ENCODE results near the gene PIP4K2B.

The PIP4K2B gene

GRCh38 chr17:38779965-38780752 lies 19.2 kb downstream of the PIP4K2B start:
- ATAC-seq (no peak), DNase-seq (no peak)

GRCh38 chr17:38777641-38778250 lies 21.6 kb downstream of the PIP4K2B start:
- no peak for DNase-seq
- ATAC-seq, result no peak

GRCh38 chr17:38773258-38773657 lies 26.1 kb downstream of the PIP4K2B start:
- ATAC-seq (no peak), DNase-seq (no peak)

DNA sequence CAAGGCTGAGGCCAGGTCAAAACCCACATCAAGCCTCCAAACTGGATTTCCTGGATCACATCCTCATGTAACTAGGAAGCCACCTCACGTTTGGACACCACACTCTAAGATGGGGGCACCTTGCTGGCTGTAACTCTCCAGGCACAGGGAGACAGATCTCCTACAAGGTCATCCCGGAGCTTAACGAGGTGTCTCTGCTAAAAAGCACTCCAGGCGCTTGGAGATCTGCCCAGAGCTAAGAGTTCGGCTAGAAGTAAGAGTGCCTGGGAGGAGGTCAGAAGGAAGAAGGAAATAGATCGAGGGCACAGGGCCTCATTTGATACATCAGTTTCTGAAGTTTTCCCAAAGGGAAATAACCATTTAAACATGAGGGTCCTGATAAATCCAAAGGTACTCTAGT lies 30.9 kb downstream of the PIP4K2B start:
- ATAC-seq (no peak), DNase-seq (no peak)

DNA sequence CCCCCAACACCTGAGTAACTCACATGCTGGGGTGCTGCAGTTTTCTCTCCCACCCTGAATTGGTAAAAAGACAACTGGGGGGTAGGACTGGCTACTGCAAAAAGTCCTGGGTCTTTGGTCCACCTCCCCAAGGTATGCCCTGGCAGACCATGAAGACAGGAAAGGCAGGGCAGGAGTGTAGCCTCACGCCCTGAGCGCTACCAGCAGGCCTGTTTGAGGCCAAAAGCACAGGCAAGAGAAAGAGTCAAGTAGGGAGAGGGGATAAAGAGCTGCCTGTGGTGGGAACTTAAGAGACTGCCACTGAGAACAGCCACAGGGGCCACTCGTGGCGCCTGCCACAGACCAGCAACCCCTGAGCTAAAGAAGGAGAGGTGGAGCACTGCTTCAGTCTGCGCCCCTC lies 33.0 kb downstream of the PIP4K2B start:
- DNase-seq (no peak), ATAC-seq (no peak)

- DNase-seq (no peak), ATAC-seq (no peak)
These were observed 37.1 kb downstream of the PIP4K2B start for GRCh38 chr17:38762231-38762630.

GRCh38 chr17:38761612-38762011 lies 37.7 kb downstream of the PIP4K2B start:
- ATAC-seq, result peak; percentile 32
- peak; percentile 43 for DNase-seq

DNA sequence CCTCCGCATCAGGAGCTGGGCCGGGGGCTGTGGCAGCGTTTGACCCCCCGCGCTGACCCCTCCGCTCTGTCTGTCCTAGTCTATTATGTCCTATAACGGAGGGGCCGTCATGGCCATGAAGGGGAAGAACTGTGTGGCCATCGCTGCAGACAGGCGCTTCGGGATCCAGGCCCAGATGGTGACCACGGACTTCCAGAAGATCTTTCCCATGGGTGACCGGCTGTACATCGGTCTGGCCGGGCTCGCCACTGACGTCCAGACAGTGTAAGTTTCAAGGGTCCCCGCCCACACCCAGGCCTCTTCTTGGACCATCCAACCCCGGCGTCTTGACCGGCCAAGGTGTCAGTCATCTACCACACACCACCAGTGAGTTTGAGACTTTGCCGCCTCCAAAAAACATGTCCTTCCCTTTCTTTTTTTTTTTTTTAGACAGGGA lies 46.3 kb downstream of the PIP4K2B start:
- DNase-seq, result no peak
- ATAC-seq, result no peak

GRCh38 chr17:38752308-38753070 lies 46.9 kb downstream of the PIP4K2B start, which contains the start of gene PSMB3:
Gene PSMB3, plus strand, starts transcription at chr17:38752741. Its CDS starts 86 bp downstream, at chr17:38752827.
- DNase-seq, result peak; percentile 96
- ATAC-seq, result peak; percentile 91

- DNase-seq (peak; percentile 87), ATAC-seq (peak; percentile 25)
These were observed 47.5 kb downstream of the PIP4K2B start for GRCh38 chr17:38751808-38752307.

DNA sequence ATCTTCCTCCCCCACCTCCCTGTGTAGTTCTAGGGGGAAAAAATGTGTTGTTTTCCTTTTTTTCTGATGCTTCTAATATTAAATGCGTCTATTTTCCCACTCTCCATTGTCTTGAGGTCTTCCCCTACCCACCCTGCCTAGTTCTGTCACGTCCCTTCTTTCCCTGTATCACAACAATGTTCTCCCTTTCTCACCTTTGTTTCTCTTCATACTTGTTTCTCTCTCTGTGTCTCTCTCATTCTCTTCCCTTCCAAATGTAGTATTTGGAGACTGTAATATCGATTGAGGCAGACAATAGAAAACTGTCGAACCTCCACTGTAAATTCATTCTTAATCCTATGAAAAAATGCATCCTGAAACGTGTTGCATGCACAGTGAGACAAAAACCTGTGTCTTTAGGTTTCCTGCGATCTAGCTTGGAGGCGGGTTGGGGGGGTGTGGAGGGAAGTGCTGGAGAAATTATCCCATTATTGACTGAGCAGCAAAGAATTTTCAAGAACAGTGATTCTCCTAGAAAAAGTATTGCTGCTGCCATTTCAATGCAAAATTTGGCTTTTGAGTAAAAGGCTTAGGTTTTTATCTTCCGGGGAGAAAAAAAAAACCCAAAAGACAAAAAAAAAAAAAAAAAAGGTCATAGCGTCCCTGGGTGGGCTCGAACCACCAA lies 48.1 kb downstream of the PIP4K2B start:
- no peak for ATAC-seq
- no peak for DNase-seq

GRCh38 chr17:38750312-38751121 lies 48.8 kb downstream of the PIP4K2B start:
- no peak for ATAC-seq
- DNase-seq, result no peak

DNA sequence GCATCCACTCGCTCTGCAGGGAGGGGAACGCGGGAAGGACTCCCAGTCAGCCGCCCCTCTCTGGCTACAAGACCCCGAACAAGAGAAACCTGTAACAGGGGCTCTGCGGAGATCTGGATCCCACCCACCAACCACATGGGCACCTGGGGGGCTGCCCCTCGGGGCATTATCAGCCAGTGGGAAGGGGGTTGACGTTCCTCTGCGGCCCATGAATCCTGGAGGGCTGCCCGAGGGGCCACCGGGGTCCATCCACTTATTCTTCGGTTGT lies 49.4 kb downstream of the PIP4K2B start:
- no peak for DNase-seq
- ATAC-seq, result no peak

DNA sequence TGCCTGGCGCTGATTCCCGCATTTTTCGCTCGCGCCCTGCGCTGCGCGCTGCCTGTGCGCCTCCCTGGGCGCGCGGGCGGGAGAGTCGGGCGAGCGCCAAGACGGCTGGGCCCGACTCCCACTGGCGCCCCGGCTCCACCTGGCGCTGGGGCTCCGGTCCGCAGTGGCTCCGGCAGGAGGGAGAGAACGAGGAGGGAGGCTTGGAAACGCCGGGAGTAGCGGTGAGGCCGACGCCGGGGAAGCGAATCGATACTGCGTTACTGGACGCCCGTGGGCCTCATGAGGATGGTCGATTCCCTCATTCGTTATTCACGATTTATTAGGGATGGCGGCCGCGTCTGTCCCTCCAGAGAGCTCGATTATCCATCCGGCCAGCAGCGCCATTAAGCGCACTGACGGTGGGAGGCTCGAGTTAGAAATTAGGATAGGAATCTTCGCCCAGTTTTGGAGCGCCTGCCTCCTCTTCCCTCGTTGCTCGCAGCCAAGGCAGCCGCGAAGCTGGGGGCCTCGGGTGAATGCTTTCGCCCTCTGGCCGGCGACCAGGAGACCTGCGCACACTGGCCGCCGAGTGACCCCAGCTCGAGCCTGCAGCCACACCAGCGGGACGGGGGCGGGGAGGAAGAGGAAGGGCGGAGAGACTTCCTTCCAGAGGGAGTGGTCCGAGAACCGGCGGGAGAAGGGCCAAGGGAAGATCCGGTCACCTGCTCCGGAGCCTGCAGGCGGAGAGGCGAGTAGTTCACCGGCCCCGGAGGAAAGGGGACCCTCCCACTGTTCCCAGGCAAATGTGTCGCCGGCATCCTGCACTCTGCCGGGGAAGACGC lies 49.9 kb downstream of the PIP4K2B start:
- DNase-seq, result no peak

GRCh38 chr17:38748892-38749222 lies 50.5 kb downstream of the PIP4K2B start:
- DNase-seq (no peak), ATAC-seq (no peak)

More for the DNA sequence above, 49.9 kb downstream of the PIP4K2B start:
- ATAC-seq, result no peak

DNA sequence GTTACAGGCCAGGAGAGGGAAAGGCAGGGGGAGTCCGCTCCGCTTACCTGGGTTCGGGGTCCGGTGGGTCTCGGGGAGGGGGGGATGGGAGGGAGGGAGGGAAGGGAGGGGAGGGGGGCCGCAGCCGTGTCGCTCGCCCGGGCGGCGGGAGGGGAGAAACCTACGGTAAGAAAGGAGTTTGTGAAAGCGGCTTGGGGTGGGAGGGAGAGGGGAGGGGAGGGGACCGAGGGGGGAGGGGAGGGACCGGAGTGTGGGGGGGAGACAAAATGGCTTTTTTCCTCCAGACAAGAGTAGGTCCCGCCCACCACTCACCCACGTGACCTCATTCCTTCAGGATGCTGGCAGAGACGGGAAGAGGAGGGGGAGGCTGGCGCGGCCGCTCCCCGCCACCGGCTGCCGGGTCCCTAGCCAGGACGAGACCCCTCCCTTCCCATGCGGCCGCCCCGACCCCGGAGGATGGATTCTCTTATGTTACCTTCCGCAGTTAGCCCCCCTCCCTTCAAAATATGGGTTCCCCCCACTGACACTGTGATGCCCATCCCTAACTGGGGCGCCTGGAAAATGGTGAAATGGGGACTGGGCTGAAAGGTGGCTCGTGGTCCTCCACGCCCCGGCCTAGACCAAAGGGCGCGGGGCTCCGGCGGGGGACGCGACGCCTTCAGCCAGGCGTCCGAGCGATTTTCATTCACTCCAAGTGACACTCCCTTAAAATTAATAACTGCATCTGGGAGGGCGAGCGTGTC lies 51.0 kb downstream of the PIP4K2B start, which contains the start of gene PCGF2:
TSS of gene PCGF2 (minus strand) at position 188 of the 743 bp plus-strand sequence. CDS start 7,934 bp downstream, outside the sequence.
- DNase-seq (no peak), ATAC-seq (no peak)

- ATAC-seq, result no peak
- no peak for DNase-seq
These were observed 51.8 kb downstream of the PIP4K2B start for GRCh38 chr17:38747463-38748148.

DNA sequence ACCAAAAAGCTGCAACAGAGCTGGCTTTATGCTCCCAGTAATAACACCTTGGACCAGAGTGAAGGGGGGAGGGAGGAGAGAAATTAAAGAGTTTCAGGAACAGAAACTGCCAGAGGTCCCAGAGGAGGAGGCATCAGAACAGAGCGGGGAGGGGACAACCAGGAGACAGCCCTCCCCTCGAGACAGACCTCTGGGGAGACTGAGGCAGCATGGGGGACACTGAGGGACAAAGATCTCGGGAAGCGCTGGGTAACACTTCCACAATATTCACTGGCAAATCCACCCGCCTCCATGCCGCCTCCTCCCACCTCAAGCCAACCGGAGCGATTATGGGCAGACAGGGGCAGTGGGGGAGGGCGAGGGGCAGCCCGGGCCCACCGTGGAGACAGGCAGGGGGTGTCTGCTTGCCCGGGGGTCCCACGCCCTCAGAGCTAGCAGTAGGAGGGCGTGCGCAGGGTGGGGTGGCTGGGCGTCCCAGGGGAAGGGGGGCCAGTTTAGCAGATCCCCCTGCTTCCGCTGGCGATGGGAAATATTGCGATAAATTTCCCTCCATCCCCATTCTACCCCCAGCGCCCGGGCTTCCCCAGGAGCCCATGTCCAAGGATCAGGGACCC lies 52.4 kb downstream of the PIP4K2B start:
- DNase-seq (no peak), ATAC-seq (no peak)
